SK-N-SH treated with all-trans-retinoic acid at 6 μM for 48 hours (cell line): Measurements from ENCODE around the gene PRR29.

Source experiments
- BACH2 ChIP-seq: fragments of 250-450 bp; sonication (Bioruptor Pico); IDR thresholded peaks from 2 replicates; pipeline ENCODE4 v1.9.0; 2021; ENCODE audit warnings: mild to moderate bottlenecking, borderline replicate concordance
- ESRRG ChIP-seq: fragments of 250-450 bp; sonication (Bioruptor Pico); IDR thresholded peaks from 2 replicates; pipeline ENCODE4 v1.6.1; 2021; ENCODE audit warnings: mild to moderate bottlenecking
- ISL1 ChIP-seq: fragments of 250-450 bp; sonication (Bioruptor Pico); IDR thresholded peaks from 2 replicates; pipeline ENCODE4 v2.1.2; 2022; ENCODE audit warnings: mild to moderate bottlenecking, moderate library complexity
- RARB ChIP-seq: fragments of 250-450 bp; sonication (Bioruptor Pico); IDR thresholded peaks from 2 replicates; pipeline ENCODE4 v1.8.0; 2021; ENCODE audit warnings: mild to moderate bottlenecking, moderate library complexity
- TOX ChIP-seq: fragments of 250-450 bp; sonication (Bioruptor Pico); IDR thresholded peaks from 2 replicates; pipeline ENCODE4 v1.8.0; 2021; ENCODE audit warnings: mild to moderate bottlenecking, moderate library complexity, borderline replicate concordance
- TF ChIP-seq, protein P1 (sequence below): fragments of 250-450 bp; sonication (Bioruptor Pico); IDR thresholded peaks from 2 replicates; pipeline ENCODE4 v1.8.0; 2020; ENCODE audit warnings: mild to moderate bottlenecking, moderate library complexity, borderline replicate concordance
- TF ChIP-seq, protein P2 (sequence below): fragments of 250-450 bp; sonication (Bioruptor Pico); IDR thresholded peaks from 2 replicates; pipeline ENCODE4 v1.5.1; 2020; ENCODE audit warnings: low read depth, mild to moderate bottlenecking, moderate library complexity
- TF ChIP-seq, protein P3 (sequence below): fragments of 250-450 bp; sonication (Bioruptor Pico); IDR thresholded peaks from 2 replicates; pipeline ENCODE4 v1.5.0; 2020; ENCODE audit warnings: mild to moderate bottlenecking, moderate library complexity

DNA sequence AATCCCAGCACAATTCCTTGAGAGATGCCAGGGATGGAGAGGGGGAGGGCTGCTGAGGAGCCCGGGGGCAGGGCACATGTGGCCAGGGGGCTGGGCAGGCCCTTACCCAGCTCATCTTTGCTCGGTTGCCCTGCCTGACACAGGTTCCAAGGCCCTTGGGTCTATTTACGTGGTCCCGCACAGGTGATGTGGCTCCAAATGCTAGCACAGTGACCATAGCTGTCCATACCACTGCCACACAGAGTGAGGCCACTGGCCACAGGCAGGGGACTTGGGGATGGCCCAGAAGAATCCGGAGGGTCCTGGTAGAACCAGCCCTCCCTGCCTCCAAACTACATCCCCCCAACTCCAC, 10.0 kb upstream of the PRR29 start:
- TF ChIP-seq, protein P1, sequence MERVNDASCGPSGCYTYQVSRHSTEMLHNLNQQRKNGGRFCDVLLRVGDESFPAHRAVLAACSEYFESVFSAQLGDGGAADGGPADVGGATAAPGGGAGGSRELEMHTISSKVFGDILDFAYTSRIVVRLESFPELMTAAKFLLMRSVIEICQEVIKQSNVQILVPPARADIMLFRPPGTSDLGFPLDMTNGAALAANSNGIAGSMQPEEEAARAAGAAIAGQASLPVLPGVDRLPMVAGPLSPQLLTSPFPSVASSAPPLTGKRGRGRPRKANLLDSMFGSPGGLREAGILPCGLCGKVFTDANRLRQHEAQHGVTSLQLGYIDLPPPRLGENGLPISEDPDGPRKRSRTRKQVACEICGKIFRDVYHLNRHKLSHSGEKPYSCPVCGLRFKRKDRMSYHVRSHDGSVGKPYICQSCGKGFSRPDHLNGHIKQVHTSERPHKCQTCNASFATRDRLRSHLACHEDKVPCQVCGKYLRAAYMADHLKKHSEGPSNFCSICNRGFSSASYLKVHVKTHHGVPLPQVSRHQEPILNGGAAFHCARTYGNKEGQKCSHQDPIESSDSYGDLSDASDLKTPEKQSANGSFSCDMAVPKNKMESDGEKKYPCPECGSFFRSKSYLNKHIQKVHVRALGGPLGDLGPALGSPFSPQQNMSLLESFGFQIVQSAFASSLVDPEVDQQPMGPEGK (CRISPR knock-in tag): no peak
- TF ChIP-seq, protein P2, sequence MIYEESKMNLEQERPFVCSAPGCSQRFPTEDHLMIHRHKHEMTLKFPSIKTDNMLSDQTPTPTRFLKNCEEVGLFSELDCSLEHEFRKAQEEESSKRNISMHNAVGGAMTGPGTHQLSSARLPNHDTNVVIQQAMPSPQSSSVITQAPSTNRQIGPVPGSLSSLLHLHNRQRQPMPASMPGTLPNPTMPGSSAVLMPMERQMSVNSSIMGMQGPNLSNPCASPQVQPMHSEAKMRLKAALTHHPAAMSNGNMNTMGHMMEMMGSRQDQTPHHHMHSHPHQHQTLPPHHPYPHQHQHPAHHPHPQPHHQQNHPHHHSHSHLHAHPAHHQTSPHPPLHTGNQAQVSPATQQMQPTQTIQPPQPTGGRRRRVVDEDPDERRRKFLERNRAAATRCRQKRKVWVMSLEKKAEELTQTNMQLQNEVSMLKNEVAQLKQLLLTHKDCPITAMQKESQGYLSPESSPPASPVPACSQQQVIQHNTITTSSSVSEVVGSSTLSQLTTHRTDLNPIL: no peak
- TF ChIP-seq, protein P3, sequence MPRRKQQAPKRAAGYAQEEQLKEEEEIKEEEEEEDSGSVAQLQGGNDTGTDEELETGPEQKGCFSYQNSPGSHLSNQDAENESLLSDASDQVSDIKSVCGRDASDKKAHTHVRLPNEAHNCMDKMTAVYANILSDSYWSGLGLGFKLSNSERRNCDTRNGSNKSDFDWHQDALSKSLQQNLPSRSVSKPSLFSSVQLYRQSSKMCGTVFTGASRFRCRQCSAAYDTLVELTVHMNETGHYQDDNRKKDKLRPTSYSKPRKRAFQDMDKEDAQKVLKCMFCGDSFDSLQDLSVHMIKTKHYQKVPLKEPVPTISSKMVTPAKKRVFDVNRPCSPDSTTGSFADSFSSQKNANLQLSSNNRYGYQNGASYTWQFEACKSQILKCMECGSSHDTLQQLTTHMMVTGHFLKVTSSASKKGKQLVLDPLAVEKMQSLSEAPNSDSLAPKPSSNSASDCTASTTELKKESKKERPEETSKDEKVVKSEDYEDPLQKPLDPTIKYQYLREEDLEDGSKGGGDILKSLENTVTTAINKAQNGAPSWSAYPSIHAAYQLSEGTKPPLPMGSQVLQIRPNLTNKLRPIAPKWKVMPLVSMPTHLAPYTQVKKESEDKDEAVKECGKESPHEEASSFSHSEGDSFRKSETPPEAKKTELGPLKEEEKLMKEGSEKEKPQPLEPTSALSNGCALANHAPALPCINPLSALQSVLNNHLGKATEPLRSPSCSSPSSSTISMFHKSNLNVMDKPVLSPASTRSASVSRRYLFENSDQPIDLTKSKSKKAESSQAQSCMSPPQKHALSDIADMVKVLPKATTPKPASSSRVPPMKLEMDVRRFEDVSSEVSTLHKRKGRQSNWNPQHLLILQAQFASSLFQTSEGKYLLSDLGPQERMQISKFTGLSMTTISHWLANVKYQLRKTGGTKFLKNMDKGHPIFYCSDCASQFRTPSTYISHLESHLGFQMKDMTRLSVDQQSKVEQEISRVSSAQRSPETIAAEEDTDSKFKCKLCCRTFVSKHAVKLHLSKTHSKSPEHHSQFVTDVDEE (CRISPR knock-in tag): no peak
- TF ChIP-seq ISL1 (CRISPR knock-in tag): no peak
- no peak for TF ChIP-seq ESRRG (CRISPR knock-in tag)
- TF ChIP-seq TOX (CRISPR knock-in tag): no peak
- TF ChIP-seq RARB (CRISPR knock-in tag): no peak
- TF ChIP-seq BACH2 (CRISPR knock-in tag): no peak
